GM21576 (cell line): ENCODE data around the gene ARHGDIG.

Source experiments
- ATAC-seq: cut with Tn5 transposase; IDR thresholded peaks from one replicate; pipeline ENCODE4 v1.9.1; 2021; ENCODE audit warnings: mild to moderate bottlenecking, moderate library complexity; ENCODE audit not compliant: unreplicated experiment

Gene ARHGDIG

GRCh38 chr16:293043-293775, 12.8 kb downstream of the ARHGDIG start:
- no peak for ATAC-seq

GRCh38 chr16:296276-296675, 15.9 kb downstream of the ARHGDIG start:
- no peak for ATAC-seq

GRCh38 chr16:296806-297510, 16.6 kb downstream of the ARHGDIG start:
- ATAC-seq, result no peak

- no peak for ATAC-seq
These were observed 17.4 kb downstream of the ARHGDIG start for GRCh38 chr16:297832-298231.

GRCh38 chr16:301235-301634, 20.8 kb downstream of the ARHGDIG start:
- no peak for ATAC-seq

GRCh38 chr16:301950-302349, 21.6 kb downstream of the ARHGDIG start:
- no peak for ATAC-seq

- no peak for ATAC-seq
These were observed 23.5 kb downstream of the ARHGDIG start for GRCh38 chr16:303760-304505.

GRCh38 chr16:305916-306626, 25.7 kb downstream of the ARHGDIG start:
- no peak for ATAC-seq

- ATAC-seq, result no peak
These were observed 26.6 kb downstream of the ARHGDIG start for GRCh38 chr16:306911-307370.

GRCh38 chr16:307691-308312, 27.4 kb downstream of the ARHGDIG start:
- no peak for ATAC-seq

- ATAC-seq, result no peak
These were observed 29.1 kb downstream of the ARHGDIG start for GRCh38 chr16:309476-309875.

GRCh38 chr16:311725-312124, 31.3 kb downstream of the ARHGDIG start:
- ATAC-seq, result no peak

GRCh38 chr16:314351-314750, 34.0 kb downstream of the ARHGDIG start:
- ATAC-seq, result no peak

- no peak for ATAC-seq
These were observed 34.5 kb downstream of the ARHGDIG start for GRCh38 chr16:314795-315299.

- no peak for ATAC-seq
These were observed 36.5 kb downstream of the ARHGDIG start for GRCh38 chr16:316741-317464.

- no peak for ATAC-seq
These were observed 37.2 kb downstream of the ARHGDIG start for GRCh38 chr16:317583-317982.

- no peak for ATAC-seq
These were observed 38.2 kb downstream of the ARHGDIG start for GRCh38 chr16:318628-319027.

- no peak for ATAC-seq
These were observed 39.8 kb downstream of the ARHGDIG start for GRCh38 chr16:320206-320605.

GRCh38 chr16:321532-321931, 41.1 kb downstream of the ARHGDIG start:
- no peak for ATAC-seq
